ENCODE results near the gene OLFM2. TPM values are rescaled to one million over a fixed set of nuclear protein-coding genes. Genes with fewer than 3 reads are reported as not detected.

OLFM2 gene
- total RNA-seq, 1 donor from 2014 or later, result 1.7 TPM

DNA sequence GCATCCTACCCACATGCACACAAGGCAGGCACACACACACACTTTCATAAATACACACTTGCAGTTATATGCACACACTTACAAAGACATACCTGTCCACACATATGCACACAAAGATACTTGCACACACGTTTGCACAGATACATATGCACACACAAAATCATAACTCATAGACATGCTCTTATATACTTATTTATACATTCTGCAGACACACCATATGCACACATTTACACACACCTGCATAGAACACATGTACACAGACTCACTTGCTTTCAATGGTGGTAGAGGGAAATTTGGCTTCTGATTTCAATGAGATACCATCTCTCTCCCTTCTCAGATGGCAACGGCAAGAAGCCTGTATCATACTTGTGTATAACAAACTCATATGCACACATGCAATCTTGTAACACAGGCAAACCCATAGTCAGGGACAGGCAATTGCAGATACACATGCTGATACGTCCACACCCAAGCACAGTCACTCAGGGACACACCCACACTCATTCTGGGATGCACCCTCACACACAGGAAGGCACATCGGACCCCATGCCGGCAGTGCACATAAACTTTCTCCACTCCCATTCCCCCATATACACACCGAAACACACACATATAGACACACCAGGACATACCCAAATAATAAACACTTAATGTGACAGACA, 24.7 kb downstream of the OLFM2 start:
- no peak for DNase-seq
- Histone ChIP-seq H3K36me3 (no peaks in the 10 kb centered on the region), H3K27ac (replicated peaks) (no peak overlapping the region), H3K9me3 (replicated peaks) (no peaks in the 10 kb centered on the region), H3K4me1 (peaks cover 21% of the 10 kb centered on the region), H3K27me3 (ENCODE audit: low read depth) (peaks cover 100% of the 10 kb centered on the region), H3K4me3 (no peak overlapping the region)
- TF ChIP-seq, protein P1, sequence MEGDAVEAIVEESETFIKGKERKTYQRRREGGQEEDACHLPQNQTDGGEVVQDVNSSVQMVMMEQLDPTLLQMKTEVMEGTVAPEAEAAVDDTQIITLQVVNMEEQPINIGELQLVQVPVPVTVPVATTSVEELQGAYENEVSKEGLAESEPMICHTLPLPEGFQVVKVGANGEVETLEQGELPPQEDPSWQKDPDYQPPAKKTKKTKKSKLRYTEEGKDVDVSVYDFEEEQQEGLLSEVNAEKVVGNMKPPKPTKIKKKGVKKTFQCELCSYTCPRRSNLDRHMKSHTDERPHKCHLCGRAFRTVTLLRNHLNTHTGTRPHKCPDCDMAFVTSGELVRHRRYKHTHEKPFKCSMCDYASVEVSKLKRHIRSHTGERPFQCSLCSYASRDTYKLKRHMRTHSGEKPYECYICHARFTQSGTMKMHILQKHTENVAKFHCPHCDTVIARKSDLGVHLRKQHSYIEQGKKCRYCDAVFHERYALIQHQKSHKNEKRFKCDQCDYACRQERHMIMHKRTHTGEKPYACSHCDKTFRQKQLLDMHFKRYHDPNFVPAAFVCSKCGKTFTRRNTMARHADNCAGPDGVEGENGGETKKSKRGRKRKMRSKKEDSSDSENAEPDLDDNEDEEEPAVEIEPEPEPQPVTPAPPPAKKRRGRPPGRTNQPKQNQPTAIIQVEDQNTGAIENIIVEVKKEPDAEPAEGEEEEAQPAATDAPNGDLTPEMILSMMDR (IDR thresholded peaks at IDR 0.05; ENCODE audit: borderline replicate concordance), result no peak
- intact Hi-C loops (cut with micrococcal nuclease), result no loop called here

DNA sequence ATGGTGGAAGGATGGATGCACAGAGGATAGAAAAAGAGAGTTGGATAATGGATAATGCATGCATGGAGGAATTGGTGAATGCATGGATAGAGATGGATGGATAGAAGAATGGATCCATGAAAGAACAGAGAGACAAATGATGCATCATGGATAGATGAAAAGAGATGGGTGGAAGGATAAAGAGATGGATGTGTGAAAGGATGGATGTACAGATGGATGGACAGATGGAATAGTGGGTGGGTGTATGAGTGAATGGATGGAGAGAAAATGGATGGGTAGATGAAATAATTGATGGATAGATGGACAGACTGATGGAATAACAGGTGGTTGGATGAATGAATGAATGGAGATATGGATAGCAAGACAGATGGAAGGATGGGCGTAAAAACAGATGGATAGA, 25.7 kb downstream of the OLFM2 start:
- Histone ChIP-seq H3K4me1 (peaks cover 21% of the 10 kb centered on the region), H3K9me3 (replicated peaks) (no peaks in the 10 kb centered on the region), H3K4me3 (no peak overlapping the region), H3K27me3 (ENCODE audit: low read depth) (peaks cover 100% of the 10 kb centered on the region), H3K27ac (replicated peaks) (no peak overlapping the region), H3K36me3 (no peaks in the 10 kb centered on the region)
- intact Hi-C loops (cut with micrococcal nuclease), result no loop called here
- no peak for DNase-seq
- TF ChIP-seq, protein P1 (IDR thresholded peaks at IDR 0.05; ENCODE audit: borderline replicate concordance), result no peak

GRCh38 chr19:9909251-9909650, 27.1 kb downstream of the OLFM2 start:
- H3K4me1 ChIP-seq, result peaks cover 15% of the 10 kb centered on the region
- H3K9me3 ChIP-seq (replicated peaks), result no peaks in the 10 kb centered on the region
- no peak for DNase-seq
- peaks cover 100% of the 10 kb centered on the region for H3K27me3 ChIP-seq (ENCODE audit: low read depth)
- TF ChIP-seq, protein P1 (IDR thresholded peaks at IDR 0.05; ENCODE audit: borderline replicate concordance), result no peak
- H3K4me3 ChIP-seq, result no peak overlapping the region
- no peaks in the 10 kb centered on the region for H3K36me3 ChIP-seq
- intact Hi-C loops (cut with micrococcal nuclease), result no loop called here
- no peak overlapping the region for H3K27ac ChIP-seq (replicated peaks)

- intact Hi-C loops (cut with micrococcal nuclease), result no loop called here
- Histone ChIP-seq H3K27me3 (ENCODE audit: low read depth) (peaks cover 96% of the 10 kb centered on the region), H3K4me3 (no peak overlapping the region), H3K36me3 (no peaks in the 10 kb centered on the region), H3K9me3 (replicated peaks) (no peaks in the 10 kb centered on the region), H3K4me1 (no peaks in the 10 kb centered on the region), H3K27ac (replicated peaks) (no peak overlapping the region)
- DNase-seq, result no peak
- TF ChIP-seq, protein P1 (IDR thresholded peaks at IDR 0.05; ENCODE audit: borderline replicate concordance), result no peak
Measured at GRCh38 chr19:9906475-9907087, 29.7 kb downstream of the OLFM2 start.

GRCh38 chr19:9903336-9903735, 33.0 kb downstream of the OLFM2 start:
- intact Hi-C loops (cut with micrococcal nuclease), result no loop called here
- no peak overlapping the region for H3K4me3 ChIP-seq
- H3K27me3 ChIP-seq (ENCODE audit: low read depth), result peaks cover 91% of the 10 kb centered on the region
- H3K27ac ChIP-seq (replicated peaks), result no peak overlapping the region
- no peaks in the 10 kb centered on the region for H3K4me1 ChIP-seq
- no peak for DNase-seq
- H3K36me3 ChIP-seq, result no peaks in the 10 kb centered on the region
- TF ChIP-seq, protein P1 (IDR thresholded peaks at IDR 0.05; ENCODE audit: borderline replicate concordance), result no peak
- H3K9me3 ChIP-seq (replicated peaks), result no peaks in the 10 kb centered on the region

Measured in left ventricle myocardium inferior (tissue), 1 donor.